MCF 10A (cell line): ENCODE data around the gene GTPBP1. TPM values are rescaled to one million over a fixed set of nuclear protein-coding genes. Genes with fewer than 3 reads are reported as not detected.

Source experiments
- BruUV-seq: library from RNA; stranded (reverse); fragments of 400-500 nt; replicated peaks from 2 replicates; lab custom pipeline; 2021; lab: Mats Ljungman, UMichigan
- CTCF ChIA-PET: fragments of 300-600 bp; sonication (Branson Sonifier 250); formaldehyde crosslinking; extraction: SDS; loops from one replicate; lab custom pipeline; 2021; ENCODE audit warnings: antibody characterized with exemption, inconsistent platforms; lab: Yijun Ruan, JAX
- POLR2A ChIA-PET: fragments of 300-600, 350-650 bp; sonication (Branson Sonifier 250); formaldehyde crosslinking; extraction: SDS; loops from one replicate; lab custom pipeline; 2020; ENCODE audit warnings: antibody characterized with exemption, inconsistent platforms; lab: Yijun Ruan, JAX
- DNase-seq: peaks from one replicate; pipeline ENCODE4 v3.0.0-alpha.2; 2018; ENCODE audit not compliant: unreplicated experiment
- H3K27ac Mint-ChIP-seq: one replicate; pipeline ENCODE4 v1.8.0; 2022; ENCODE audit warnings: mild to moderate bottlenecking, low read depth, mixed read lengths; ENCODE audit not compliant: unreplicated experiment
- H3K27me3 Mint-ChIP-seq: one replicate; pipeline ENCODE4 v1.8.0; 2022; ENCODE audit warnings: mixed read lengths; ENCODE audit not compliant: insufficient read depth, unreplicated experiment
- H3K36me3 Mint-ChIP-seq: one replicate; pipeline ENCODE4 v1.8.0; 2022; ENCODE audit warnings: mild to moderate bottlenecking, moderate library complexity, mixed read lengths; ENCODE audit not compliant: insufficient read depth, unreplicated experiment
- H3K4me1 Mint-ChIP-seq: one replicate; pipeline ENCODE4 v1.8.0; 2022; ENCODE audit warnings: mixed read lengths; ENCODE audit not compliant: insufficient read depth, unreplicated experiment
- H3K4me3 Mint-ChIP-seq: one replicate; pipeline ENCODE4 v1.8.0; 2022; ENCODE audit warnings: mild to moderate bottlenecking, moderate library complexity, mixed read lengths; ENCODE audit not compliant: unreplicated experiment
- H3K9me3 Mint-ChIP-seq: one replicate; pipeline ENCODE4 v1.8.0; 2022; ENCODE audit warnings: mixed read lengths; ENCODE audit not compliant: unreplicated experiment
- intact Hi-C: fragments of 100-400 bp; cut with micrococcal nuclease; formaldehyde crosslinking; loops from 2 replicates; pipeline ENCODE4 v1.14.1; 2022
- total RNA-seq: library from RNA; stranded (reverse); gene quantifications from 2 replicates; pipeline ENCODE4 v1.2.3, GENCODE V29; 2022
- TF ChIP-seq, protein P1 (sequence below): fragments of 200-600 bp; IDR thresholded peaks from one replicate; pipeline ENCODE4 v1.8.0; 2022; ENCODE audit warnings: antibody characterized with exemption, mild to moderate bottlenecking; ENCODE audit not compliant: unreplicated experiment

The GTPBP1 gene
- total RNA-seq, 1 experiment from 2014 or later: 62.5 TPM

DNA sequence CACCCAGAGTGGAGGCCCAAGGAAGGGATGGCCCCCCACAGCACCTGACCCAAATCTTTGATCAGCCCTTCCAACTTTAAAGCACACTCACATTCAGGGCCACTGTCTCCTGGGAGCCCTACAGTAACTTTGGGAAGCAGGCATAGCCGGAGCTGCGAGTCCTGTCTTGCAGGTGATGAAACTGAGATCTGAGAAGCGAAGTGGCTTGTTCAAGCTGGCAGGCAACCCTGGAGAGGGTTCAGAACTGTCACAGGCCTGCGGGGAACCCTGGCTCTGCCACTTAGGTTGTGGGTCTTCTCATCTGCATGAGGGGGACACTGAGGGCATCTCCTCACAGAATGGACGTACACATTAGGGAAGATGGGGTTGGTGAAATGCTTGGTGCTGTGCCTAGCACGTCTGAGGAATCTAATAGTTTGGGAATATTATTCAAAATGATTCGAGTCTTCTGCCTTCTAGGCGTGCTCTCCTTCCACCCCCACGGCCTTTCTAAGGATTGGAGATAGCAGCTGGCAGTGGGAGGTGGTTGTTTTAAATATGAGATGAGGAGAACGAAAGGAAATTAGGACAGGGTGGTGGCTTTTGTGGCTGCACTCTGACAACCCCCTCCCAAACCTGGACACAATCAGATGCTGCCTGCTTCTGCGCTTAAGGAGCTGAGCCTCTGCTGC lies 68.9 kb downstream of the GTPBP1 start:
- Mint-ChIP-seq H3K4me3 (no peak overlapping the region), H3K36me3 (peaks cover 4% of the 10 kb centered on the region), H3K4me1 (peaks cover 5% of the 10 kb centered on the region), H3K9me3 (no peaks in the 10 kb centered on the region), H3K27ac (no peak overlapping the region), H3K27me3 (no peaks in the 10 kb centered on the region)
- CTCF ChIA-PET: interaction anchor here (0.7 to 1.9 kb wide), 2 partner anchors 92 to 95 kb away, joined by 3 to 6 read pairs; no protein-coding TSS in a partner anchor
- DNase-seq: no peak
- POLR2A ChIA-PET: no interaction called here
- intact Hi-C loops: no loop called here
- BruUV-seq: no TSS peak
- TF ChIP-seq, protein P1, sequence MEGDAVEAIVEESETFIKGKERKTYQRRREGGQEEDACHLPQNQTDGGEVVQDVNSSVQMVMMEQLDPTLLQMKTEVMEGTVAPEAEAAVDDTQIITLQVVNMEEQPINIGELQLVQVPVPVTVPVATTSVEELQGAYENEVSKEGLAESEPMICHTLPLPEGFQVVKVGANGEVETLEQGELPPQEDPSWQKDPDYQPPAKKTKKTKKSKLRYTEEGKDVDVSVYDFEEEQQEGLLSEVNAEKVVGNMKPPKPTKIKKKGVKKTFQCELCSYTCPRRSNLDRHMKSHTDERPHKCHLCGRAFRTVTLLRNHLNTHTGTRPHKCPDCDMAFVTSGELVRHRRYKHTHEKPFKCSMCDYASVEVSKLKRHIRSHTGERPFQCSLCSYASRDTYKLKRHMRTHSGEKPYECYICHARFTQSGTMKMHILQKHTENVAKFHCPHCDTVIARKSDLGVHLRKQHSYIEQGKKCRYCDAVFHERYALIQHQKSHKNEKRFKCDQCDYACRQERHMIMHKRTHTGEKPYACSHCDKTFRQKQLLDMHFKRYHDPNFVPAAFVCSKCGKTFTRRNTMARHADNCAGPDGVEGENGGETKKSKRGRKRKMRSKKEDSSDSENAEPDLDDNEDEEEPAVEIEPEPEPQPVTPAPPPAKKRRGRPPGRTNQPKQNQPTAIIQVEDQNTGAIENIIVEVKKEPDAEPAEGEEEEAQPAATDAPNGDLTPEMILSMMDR: no peak

DNA sequence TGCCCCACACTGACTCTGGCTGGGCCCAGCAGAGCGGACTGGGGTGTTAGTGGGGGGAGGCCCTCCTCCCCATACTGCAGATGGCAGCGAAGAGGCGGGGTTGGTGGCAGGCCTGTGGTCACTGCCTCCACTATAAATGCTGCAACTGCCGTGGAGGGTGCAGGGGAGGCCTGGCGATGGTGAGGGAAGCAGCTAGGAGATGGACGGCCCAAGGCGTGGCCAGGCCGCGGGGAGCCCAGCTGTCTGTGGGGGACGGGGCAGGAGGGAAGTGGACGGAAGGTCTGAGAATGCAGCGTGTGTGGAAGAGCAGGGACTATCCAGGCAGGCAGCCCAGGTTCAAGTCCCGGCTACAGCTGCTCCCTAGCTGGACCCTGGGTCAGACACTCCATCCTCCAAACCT lies 69.9 kb downstream of the GTPBP1 start:
- H3K27me3 Mint-ChIP-seq: no peaks in the 10 kb centered on the region
- peaks cover 7% of the 10 kb centered on the region for H3K36me3 Mint-ChIP-seq
- DNase-seq: no peak
- intact Hi-C loops: no loop called here
- no peak overlapping the region for H3K4me3 Mint-ChIP-seq
- CTCF ChIA-PET: interaction anchor here (0.7 to 1.9 kb wide), 2 partner anchors 93 to 94 kb away, joined by 3 to 6 read pairs; no protein-coding TSS in a partner anchor
- TF ChIP-seq, protein P1: no peak
- no peak overlapping the region for H3K27ac Mint-ChIP-seq
- H3K4me1 Mint-ChIP-seq: peaks cover 5% of the 10 kb centered on the region
- H3K9me3 Mint-ChIP-seq: no peaks in the 10 kb centered on the region
- POLR2A ChIA-PET: no interaction called here
- no TSS peak for BruUV-seq

- intact Hi-C loops: no loop called here
- Mint-ChIP-seq H3K4me1 (peaks cover 5% of the 10 kb centered on the region), H3K27ac (no peak overlapping the region), H3K27me3 (no peaks in the 10 kb centered on the region), H3K4me3 (no peak overlapping the region), H3K36me3 (peaks cover 7% of the 10 kb centered on the region), H3K9me3 (no peaks in the 10 kb centered on the region)
- ChIA-PET CTCF (interaction anchor here (1.9 kb wide), 1 partner anchor 94 kb away, joined by 6 read pairs; no protein-coding TSS in a partner anchor), POLR2A (no interaction called here)
- no peak for DNase-seq
- TF ChIP-seq, protein P1: no peak
- no TSS peak for BruUV-seq
Measured at GRCh38 chr22:38776086-38776485, 70.3 kb downstream of the GTPBP1 start.

DNA sequence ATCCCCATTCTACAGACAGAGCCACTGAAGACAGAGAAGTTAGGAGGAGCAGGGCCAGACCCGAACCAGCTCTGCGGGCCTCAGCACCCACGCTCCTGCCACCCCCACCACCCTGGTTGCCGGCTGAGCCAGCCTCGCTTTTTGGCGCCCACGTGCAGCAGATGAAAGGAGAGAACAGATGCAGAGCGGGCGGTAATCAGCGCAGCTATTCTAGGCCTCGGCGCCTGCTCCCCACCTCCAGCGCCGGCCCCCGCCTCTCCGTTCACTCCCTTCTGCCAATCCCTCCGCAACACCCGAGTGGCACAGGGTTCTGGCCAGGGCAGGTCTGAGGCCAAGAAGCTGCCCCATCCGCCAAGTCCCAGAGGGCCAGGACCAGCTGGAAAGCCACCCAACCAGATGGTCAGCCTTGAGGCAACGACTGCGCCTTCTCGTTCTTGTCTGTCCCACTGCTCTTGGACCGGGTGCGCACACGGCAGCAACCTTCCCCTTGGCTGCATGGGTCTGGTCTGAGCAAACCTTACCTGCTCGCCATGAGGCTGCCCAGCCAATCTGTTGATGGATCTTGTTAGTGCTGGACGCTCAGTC lies 71.4 kb downstream of the GTPBP1 start:
- Mint-ChIP-seq H3K4me3 (no peak overlapping the region), H3K27ac (no peak overlapping the region), H3K4me1 (peaks cover 5% of the 10 kb centered on the region), H3K27me3 (no peaks in the 10 kb centered on the region), H3K9me3 (no peaks in the 10 kb centered on the region), H3K36me3 (peaks cover 7% of the 10 kb centered on the region)
- no peak for DNase-seq
- TF ChIP-seq, protein P1: no peak
- CTCF ChIA-PET: interaction anchor here (2.0 kb wide), 1 partner anchor 8 kb away, joined by 11 read pairs; no protein-coding TSS in a partner anchor
- POLR2A ChIA-PET: no interaction called here
- BruUV-seq: no TSS peak
- intact Hi-C loops: no loop called here
